GM13976 (cell line): Measurements from ENCODE around the gene RAPGEF2.

Experiments used
- DNase-seq: peaks from one replicate; pipeline ENCODE4 v3.0.0; 2012; ENCODE audit warnings: low spot score
- in situ Hi-C: fragments of 300-500 bp; cut with MboI; formaldehyde crosslinking; loops from one replicate; pipeline ENCODE4 v1.12.0; 2022; ENCODE audit warnings: low sequenced_read_pairs, mixed read lengths, inconsistent platforms; ENCODE audit not compliant: unreplicated experiment
- TF ChIP-seq, protein P1 (sequence below): IDR thresholded peaks from 2 replicates; pipeline ENCODE4 v1.5.1; 2012; ENCODE audit warnings: borderline replicate concordance, mild to moderate bottlenecking; ENCODE audit not compliant: insufficient read depth; ENCODE audit errors: extremely low read depth, missing control alignments, control extremely low read depth

Gene RAPGEF2

DNA sequence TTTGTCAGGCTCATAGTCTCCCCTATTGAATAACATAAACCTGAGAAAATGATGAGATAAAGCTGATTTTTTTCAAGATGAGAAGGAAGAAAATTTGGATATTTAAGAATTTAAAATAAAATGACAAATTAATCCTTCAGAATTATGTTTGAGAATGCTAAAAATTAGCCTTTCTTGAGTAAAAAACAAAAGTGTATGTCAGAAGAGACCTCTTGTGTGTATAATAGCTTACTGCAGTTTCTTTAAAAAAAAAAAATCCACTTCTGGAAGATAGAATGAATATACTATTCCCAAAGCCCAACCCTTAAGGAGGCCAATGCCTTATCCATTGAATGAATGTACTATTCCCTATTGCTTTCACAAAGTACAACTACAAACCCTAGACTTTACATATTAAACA is 281.8 kb downstream of the RAPGEF2 start:
- no peak for DNase-seq
- in situ Hi-C loops = no loop called here
- TF ChIP-seq, protein P1, sequence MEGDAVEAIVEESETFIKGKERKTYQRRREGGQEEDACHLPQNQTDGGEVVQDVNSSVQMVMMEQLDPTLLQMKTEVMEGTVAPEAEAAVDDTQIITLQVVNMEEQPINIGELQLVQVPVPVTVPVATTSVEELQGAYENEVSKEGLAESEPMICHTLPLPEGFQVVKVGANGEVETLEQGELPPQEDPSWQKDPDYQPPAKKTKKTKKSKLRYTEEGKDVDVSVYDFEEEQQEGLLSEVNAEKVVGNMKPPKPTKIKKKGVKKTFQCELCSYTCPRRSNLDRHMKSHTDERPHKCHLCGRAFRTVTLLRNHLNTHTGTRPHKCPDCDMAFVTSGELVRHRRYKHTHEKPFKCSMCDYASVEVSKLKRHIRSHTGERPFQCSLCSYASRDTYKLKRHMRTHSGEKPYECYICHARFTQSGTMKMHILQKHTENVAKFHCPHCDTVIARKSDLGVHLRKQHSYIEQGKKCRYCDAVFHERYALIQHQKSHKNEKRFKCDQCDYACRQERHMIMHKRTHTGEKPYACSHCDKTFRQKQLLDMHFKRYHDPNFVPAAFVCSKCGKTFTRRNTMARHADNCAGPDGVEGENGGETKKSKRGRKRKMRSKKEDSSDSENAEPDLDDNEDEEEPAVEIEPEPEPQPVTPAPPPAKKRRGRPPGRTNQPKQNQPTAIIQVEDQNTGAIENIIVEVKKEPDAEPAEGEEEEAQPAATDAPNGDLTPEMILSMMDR = no peak

DNA sequence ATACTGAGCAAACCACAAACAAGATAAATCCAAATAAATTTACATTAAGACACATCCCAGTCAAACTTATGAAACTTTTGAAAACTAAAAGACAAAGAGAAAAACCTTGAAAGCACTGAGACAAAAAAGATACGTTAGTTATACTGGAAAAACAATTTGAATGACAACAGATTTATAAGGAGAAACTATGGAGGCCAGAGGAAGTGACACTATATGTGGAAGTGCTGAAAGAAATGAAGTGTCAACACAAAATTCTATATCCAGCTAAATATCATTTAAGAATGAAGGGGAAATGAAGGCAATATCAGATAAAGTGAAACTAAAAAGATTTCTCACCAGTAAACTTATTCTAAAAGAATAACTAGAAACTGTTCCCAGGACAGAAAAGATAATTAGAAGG is 283.7 kb downstream of the RAPGEF2 start:
- in situ Hi-C loops = no loop called here
- TF ChIP-seq, protein P1 = no peak
- DNase-seq = no peak

DNA sequence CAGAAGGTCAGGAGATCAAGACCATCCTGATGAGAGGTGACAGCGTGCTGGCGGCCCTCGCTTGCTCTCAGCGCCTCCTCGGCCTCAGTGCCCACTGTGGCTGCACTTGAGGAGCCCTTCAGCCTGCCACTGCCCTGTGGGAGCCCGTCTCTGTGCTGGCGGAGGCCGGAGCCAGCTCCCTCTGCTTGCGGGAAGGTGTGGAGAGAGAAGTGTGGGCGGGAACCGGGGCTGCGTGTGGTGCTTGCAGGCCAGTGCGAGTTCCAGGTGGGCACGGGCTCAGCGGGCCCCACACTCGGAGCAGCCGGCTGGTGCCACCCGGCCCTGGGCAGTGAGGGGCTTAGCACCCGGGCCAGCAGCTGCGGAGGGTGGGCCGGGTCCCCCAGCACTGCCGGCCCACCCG is 286.9 kb downstream of the RAPGEF2 start:
- no peak for DNase-seq
- TF ChIP-seq, protein P1 = no peak
- in situ Hi-C loops = no loop called here

DNA sequence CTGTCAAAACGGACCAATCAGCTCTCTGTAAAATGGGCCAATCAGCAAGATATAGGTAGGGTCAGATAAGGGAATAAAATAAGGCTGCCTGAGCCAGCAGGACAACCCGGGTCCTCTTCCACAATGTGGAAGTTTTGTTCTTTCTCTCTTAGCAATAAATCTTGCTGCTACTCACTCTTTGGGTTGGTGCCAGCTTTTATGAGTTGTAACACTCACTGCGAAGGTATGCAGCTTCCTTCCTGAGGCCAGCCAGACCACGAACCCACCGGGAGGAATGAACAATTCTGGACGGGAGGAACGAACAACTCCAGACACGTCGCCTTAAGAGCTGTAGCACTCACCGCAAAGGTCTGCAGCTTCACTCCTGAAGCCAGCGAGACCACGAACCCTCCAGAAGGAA is 287.8 kb downstream of the RAPGEF2 start:
- in situ Hi-C loops = no loop called here
- TF ChIP-seq, protein P1 = no peak
- DNase-seq = no peak

DNA sequence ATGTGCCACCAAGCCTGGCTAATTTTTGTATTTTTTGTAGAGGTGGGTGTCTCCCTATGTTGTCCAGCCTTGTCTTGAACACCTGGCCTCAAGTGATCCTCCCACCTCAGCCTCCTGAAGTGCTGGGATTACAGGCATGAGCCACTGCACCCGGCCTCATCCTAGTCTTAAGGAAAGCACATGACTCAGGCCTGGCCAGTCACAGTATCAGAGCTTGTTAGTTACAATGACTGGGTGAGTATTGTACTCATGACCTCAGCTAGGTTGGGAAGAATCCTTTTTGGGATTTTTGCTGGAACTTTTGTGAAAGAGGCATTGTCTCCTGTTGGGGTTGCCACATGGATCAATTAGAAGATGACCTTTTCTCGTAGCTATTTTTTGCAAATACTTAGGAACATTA is 292.8 kb downstream of the RAPGEF2 start:
- DNase-seq = no peak
- in situ Hi-C loops = no loop called here

DNA sequence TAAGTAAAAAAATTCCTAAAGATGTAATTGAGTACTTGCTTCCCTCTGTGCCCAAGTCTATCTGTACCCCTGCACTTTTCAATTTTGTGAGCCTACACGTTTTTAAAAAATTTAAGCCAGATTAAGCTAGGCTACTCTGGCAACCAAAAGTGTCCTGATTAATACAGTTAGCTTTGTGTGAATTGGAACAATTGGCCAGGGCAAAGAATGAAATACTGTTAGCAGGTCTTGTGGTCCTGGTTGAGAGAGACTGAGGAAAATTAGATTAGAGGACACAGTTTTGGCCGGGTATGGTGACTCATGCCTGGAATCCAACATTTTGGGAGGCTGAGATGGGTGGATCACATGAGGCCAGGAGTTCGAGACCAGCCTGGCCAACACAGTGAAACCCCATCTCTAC is 293.3 kb downstream of the RAPGEF2 start:
- no peak for DNase-seq
- TF ChIP-seq, protein P1 = no peak
- in situ Hi-C loops = no loop called here

More for the DNA sequence above, 292.8 kb downstream of the RAPGEF2 start:
- TF ChIP-seq, protein P1 = no peak

DNA sequence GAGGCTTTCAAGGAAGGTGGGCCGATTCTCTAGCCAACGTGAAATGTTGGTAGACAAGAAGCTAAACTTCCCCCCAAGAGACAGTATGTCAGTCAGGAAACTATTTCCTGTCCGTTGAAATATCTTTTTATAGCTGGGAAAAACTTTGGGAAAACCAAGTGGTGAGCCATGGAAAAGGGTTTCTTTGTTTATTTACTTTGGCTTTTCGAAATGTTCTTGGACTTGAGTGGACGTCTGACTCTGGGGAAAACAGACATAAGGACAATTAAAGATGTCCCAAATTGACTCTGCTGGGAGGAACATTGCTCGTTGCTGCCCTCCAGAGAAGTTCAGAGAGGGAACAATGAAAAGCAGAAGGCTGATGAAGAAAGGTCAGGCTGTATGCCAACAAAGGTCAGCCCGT is 295.4 kb downstream of the RAPGEF2 start:
- TF ChIP-seq, protein P1 = no peak
- DNase-seq = no peak
- in situ Hi-C loops = no loop called here
